ENCODE results near the gene ZC3H18. TPM values are rescaled to one million over a fixed set of nuclear protein-coding genes. Genes with fewer than 3 reads are reported as not detected.

Gene ZC3H18
- total RNA-seq, 2 donors from 2014 or later = 7.9 to 10.0 TPM

GRCh38 chr16:88541831-88542616 lies 28.2 kb upstream of the ZC3H18 start:
- H3K9me3 ChIP-seq = peaks cover 0 to 19% of the 10 kb centered on the region in 2 donors
- no peak for DNase-seq (ENCODE audit: low spot score)
- no peak overlapping the region for H3K27ac ChIP-seq
- no peak for TF ChIP-seq CTCF (IDR thresholded peaks at IDR 0.05)
- H3K4me3 ChIP-seq = no peak overlapping the region
- peaks cover 0 to 8% of the 10 kb centered on the region in 2 donors for H3K27me3 ChIP-seq
- H3K36me3 ChIP-seq = no peaks in the 10 kb centered on the region
- H3K4me1 ChIP-seq = no peaks in the 10 kb centered on the region

- H3K27me3 ChIP-seq = peaks cover 0 to 11% of the 10 kb centered on the region in 2 donors
Measured at GRCh38 chr16:88543230-88543813, 26.9 kb upstream of the ZC3H18 start.

GRCh38 chr16:88545781-88546180 lies 24.4 kb upstream of the ZC3H18 start:
- Histone ChIP-seq H3K4me1 (peaks cover 0 to 6% of the 10 kb centered on the region in 2 donors), H3K27ac (no peak overlapping the region), H3K27me3 (peaks cover 0 to 3% of the 10 kb centered on the region in 2 donors), H3K36me3 (no peaks in the 10 kb centered on the region), H3K9me3 (peaks cover 0 to 19% of the 10 kb centered on the region in 2 donors), H3K4me3 (no peak overlapping the region)
- DNase-seq (ENCODE audit: low spot score) = no peak
- no peak for TF ChIP-seq CTCF (IDR thresholded peaks at IDR 0.05)

More at GRCh38 chr16:88543230-88543813, 26.9 kb upstream of the ZC3H18 start:
- DNase-seq (ENCODE audit: low spot score) = no peak
- H3K4me1 ChIP-seq = no peaks in the 10 kb centered on the region
- no peak overlapping the region for H3K4me3 ChIP-seq
- H3K36me3 ChIP-seq = no peaks in the 10 kb centered on the region
- no peak overlapping the region for H3K27ac ChIP-seq
- peaks cover 0 to 19% of the 10 kb centered on the region in 2 donors for H3K9me3 ChIP-seq
- TF ChIP-seq CTCF (IDR thresholded peaks at IDR 0.05) = no peak

GRCh38 chr16:88548131-88548874 lies 21.9 kb upstream of the ZC3H18 start:
- peaks cover 0 to 3% of the 10 kb centered on the region in 2 donors for H3K27me3 ChIP-seq

GRCh38 chr16:88548985-88549384 lies 21.2 kb upstream of the ZC3H18 start:
- TF ChIP-seq CTCF (IDR thresholded peaks at IDR 0.05) = no peak
- H3K4me3 ChIP-seq = no peak overlapping the region
- H3K36me3 ChIP-seq = no peaks in the 10 kb centered on the region
- H3K9me3 ChIP-seq = peaks cover 0 to 3% of the 10 kb centered on the region in 2 donors
- H3K27ac ChIP-seq = no peak overlapping the region
- peaks cover 0 to 6% of the 10 kb centered on the region in 2 donors for H3K4me1 ChIP-seq
- no peak for DNase-seq (ENCODE audit: low spot score)
- peaks cover 0 to 3% of the 10 kb centered on the region in 2 donors for H3K27me3 ChIP-seq

More at GRCh38 chr16:88548131-88548874, 21.9 kb upstream of the ZC3H18 start:
- Histone ChIP-seq H3K9me3 (peaks cover 0 to 10% of the 10 kb centered on the region in 2 donors), H3K27ac (no peak overlapping the region), H3K36me3 (no peaks in the 10 kb centered on the region), H3K4me1 (peaks cover 0 to 6% of the 10 kb centered on the region in 2 donors), H3K4me3 (no peak overlapping the region)
- TF ChIP-seq CTCF (IDR thresholded peaks at IDR 0.05) = no peak
- DNase-seq (ENCODE audit: low spot score) = no peak

All from right atrium auricular region (tissue), 2 donors.